ENCODE measurements around the gene WDR86.
A peak's percentile ranks its signal among the peaks of the same experiment; 100 is the strongest.

The WDR86 gene

DNA sequence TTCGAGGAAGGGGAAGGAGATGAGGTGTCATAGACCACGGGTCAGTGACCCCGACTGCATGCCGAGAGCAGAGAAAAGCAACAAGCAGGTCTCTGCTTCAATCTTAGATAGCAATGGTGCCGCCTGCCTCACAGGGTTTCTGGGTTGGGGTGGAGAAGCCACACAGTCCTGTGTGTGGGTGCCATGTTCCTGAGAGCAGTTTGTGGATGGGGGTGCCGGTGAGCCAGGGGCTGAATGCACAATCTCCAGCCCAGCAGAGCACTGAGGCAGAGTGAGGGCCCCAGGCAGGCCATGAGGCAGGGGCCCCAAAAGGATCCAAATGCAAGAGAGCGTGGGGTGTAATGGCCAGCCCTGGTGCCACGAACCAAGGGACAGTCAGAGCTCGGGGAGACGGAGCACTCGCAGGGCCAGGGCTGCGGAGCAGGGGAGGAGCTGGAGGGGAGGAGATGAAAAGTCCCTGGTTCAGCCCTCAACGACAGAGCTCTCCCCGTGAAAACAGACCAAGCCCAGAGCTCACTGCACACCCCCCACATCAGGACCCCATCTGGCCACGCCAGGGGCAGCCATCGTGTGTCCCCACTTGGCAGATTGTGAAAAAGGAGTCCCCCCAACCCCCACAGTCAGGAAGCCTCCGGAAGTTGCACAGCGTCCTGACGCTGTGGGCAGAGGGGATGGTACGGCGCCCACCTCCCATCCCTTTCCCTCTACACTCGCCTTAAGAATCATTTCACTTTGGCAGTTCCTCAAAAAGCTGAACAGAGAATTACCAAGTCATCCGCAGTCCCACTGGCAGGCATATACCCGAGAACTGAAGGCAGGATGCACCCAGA is 19.9 kb downstream of the WDR86 start:
- H3K9me3 ChIP-seq (ENCODE audit: control insufficient read depth, insufficient read depth, low read length): no peaks in the 10 kb centered on the region
- no peak overlapping the region for H3K9ac ChIP-seq (ENCODE audit: low read depth, low read length)
- H3K4me1 ChIP-seq (ENCODE audit: insufficient read depth, low read length): peaks cover 7% of the 10 kb centered on the region
- no peaks in the 10 kb centered on the region for H3K36me3 ChIP-seq (ENCODE audit: insufficient read depth, low read length)

DNA sequence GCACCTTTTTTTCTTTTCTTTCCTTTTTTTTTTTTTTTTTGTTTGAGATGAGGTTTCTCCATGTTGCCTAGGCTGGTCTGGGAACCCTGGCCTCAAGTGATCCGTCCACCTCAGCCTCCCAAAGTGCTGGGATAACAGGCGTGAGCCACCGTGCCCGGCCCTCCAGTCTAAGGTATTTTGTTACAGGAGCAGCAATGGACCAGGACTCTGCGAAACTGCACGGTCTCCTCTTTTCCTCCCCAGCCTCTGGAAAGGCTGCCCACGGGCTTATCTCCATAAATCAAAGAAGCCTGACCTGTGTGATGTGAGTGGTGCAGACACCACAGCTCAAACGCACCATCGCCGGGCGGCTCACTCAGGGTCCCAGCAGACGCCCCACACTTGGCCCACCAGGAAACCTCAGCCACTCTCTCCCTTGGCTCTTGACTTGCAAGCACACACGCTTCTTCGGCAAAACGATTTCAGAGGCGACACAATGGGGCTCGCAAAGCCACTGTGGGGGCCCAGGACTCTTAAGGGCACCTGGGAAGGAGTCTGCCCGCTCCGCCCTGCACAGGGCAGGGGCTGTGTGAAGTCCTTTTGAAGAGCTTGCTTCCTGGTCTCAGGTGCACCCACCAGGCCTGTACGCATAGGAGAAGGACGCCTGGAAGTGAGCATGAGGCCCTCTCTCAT is 20.6 kb downstream of the WDR86 start:
- Histone ChIP-seq H3K4me1 (ENCODE audit: insufficient read depth, low read length) (peaks cover 7% of the 10 kb centered on the region), H3K9me3 (ENCODE audit: control insufficient read depth, insufficient read depth, low read length) (no peaks in the 10 kb centered on the region), H3K9ac (ENCODE audit: low read depth, low read length) (no peak overlapping the region), H3K36me3 (ENCODE audit: insufficient read depth, low read length) (no peaks in the 10 kb centered on the region)

DNA sequence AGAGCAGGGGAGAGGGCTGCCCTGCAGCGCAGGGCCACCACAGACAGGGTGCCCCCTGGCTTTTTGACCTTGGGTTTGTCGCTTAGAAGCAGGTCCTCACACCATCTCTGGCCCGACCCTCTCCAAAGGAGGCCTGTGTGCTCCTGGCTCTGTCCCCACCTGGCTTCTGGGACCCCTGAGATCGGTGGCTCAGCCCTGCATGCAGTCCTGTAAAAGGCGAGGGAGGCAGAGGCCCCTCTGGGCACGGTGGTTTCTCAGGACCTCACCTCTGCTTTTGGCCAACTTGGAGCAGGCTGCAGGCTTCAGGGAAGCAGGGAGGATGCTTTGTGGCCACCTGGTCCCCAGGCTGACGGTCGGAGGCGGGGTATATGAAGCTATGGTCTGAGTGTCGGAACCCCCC is 21.4 kb downstream of the WDR86 start:
- peaks cover 5% of the 10 kb centered on the region; the same call in 1 of the 2 replicates for H3K4me1 ChIP-seq (ENCODE audit: insufficient read depth, low read length)
- H3K9me3 ChIP-seq (ENCODE audit: control insufficient read depth, insufficient read depth, low read length): no peaks in the 10 kb centered on the region
- H3K9ac ChIP-seq (ENCODE audit: low read depth, low read length): no peak overlapping the region
- H3K36me3 ChIP-seq (ENCODE audit: insufficient read depth, low read length): no peaks in the 10 kb centered on the region

DNA sequence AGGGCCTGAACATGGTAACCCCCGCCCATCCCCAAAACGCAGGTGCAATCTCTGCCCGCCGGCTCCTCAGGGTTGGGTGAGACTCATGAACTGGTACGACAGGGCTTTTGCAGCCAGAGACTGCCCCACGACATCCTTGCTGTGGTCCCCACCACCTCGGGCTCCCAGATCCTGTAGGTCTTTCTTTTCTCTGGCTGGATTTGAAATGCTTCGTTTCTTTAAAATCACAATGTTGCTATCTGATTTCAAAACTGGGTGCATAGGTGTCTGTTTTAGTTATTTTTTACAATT is 21.9 kb downstream of the WDR86 start:
- no peaks in the 10 kb centered on the region for H3K9me3 ChIP-seq (ENCODE audit: control insufficient read depth, insufficient read depth, low read length)
- no peaks in the 10 kb centered on the region for H3K36me3 ChIP-seq (ENCODE audit: insufficient read depth, low read length)
- no peak overlapping the region for H3K9ac ChIP-seq (ENCODE audit: low read depth, low read length)
- H3K4me1 ChIP-seq (ENCODE audit: insufficient read depth, low read length): peaks cover under 1% of the 10 kb centered on the region; the same call in 1 of the 2 replicates

DNA sequence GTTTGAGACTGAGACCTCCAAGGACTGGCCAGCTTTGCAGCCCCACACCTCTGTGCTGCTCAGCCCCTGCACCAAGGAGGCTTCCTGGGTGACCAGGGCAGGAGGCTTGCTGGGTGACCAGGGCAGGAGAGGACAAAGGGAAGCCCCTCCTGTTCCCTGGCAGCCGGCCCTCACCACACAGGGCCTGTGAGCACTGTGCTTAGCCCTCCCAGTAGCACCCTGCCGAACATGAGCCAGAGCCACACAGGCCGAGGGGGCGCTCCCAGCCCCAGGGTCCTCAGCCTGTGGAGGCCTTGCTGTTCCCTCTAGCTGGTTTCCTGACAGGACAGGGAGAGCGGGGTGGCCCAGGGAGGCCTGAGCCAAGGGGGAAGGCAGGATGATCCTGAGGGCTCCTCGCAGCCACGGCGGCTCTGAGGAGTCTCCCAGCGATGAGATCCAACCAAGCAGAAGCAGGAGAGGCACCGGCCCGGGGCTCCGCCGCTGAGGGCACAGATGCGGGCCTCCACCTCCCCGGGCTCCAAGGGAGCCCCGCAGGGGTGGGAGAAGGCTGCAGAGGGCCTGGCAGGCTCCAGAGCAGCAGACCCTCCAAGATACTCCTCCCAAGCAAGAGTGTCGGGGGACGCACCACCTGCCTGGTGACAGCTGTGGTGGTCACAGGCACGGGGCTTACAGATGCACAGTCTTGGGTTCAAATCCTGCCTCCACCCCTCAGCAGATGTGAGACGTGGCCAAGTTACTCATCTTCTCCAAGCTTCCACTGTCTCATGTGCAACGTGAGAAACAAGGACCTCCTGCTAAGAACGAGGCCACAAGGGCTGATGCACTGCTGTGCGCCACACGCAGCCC is 22.5 kb downstream of the WDR86 start:
- H3K4me1 ChIP-seq (ENCODE audit: insufficient read depth, low read length): no peaks in the 10 kb centered on the region
- no peak overlapping the region for H3K9ac ChIP-seq (ENCODE audit: low read depth, low read length)
- H3K9me3 ChIP-seq (ENCODE audit: control insufficient read depth, insufficient read depth, low read length): no peaks in the 10 kb centered on the region
- H3K36me3 ChIP-seq (ENCODE audit: insufficient read depth, low read length): no peaks in the 10 kb centered on the region

DNA sequence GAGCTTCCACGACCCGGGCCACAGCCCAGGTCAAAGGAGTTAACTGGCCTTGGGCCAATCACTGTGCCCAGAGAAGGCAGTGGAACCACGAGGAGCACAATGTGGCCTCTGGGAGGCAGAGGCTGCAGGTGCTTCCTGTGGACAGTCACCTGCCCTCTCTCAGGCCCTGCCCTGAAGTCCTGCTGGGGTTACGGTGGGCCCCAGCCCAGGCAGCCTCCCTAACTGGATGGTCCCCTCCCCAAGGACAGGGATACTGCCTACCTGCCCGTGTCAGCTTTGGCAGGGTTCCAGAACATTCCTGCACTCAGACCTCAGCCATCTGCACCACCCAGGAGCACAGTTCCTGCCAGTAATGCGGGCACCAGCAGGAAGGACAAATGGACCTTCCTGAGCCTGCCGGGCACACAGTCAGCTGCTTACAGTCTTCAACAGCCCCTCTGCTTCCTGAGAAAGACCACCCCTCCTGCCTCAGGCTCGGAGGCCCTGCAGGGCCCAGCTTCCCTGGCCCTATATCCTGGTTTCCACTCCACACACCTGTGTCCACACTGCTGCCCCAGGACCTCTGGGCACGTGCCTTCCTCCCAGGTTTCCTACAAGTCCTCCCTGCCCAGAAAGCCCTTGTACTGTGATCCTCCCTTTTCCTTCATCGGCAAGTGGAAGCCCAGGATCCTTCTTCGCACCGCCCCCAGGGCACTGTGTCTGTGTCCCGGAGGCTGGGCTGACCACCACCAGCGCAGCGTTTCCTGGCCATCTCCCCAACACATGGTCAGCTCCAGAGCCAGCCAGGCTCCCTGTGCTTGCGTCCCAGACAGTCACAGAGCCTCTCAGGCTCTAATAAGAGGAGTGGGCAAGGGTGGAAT is 23.3 kb downstream of the WDR86 start:
- no peaks in the 10 kb centered on the region for H3K9me3 ChIP-seq (ENCODE audit: control insufficient read depth, insufficient read depth, low read length)
- no peak overlapping the region for H3K9ac ChIP-seq (ENCODE audit: low read depth, low read length)
- no peaks in the 10 kb centered on the region for H3K4me1 ChIP-seq (ENCODE audit: insufficient read depth, low read length)
- no peaks in the 10 kb centered on the region for H3K36me3 ChIP-seq (ENCODE audit: insufficient read depth, low read length)

DNA sequence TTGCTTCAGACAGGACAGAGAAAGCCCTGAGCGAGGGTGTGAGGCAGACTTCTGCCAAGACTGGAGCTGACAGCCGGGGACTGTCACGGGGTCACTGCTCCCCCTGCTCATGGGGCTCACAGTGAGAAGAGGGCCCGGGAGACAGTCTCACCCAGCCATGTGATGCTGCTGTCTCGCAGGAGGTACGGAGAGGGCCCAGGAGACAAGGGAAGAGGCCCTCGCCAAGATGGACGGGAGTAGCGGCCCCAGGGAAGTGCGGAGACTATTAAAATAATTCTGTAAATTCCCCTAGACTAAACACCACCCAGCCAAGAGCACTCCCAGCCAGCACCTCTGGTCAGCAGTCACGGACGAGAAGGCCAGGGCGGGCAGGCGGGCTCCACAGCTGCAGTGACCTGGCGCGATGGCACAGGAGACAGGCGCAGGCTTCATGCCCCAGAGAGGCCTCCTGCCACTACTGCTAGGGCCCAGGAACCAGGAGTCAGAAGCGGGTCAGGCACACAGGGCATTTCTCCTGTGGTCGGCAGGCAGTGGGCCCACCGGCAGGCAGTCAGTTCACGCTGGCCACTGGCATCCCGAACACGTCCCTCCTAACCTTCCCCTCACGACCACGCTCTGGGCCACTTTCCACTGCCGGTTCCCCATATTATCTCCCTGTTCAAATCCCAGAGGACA is 24.1 kb downstream of the WDR86 start:
- Histone ChIP-seq H3K4me1 (ENCODE audit: insufficient read depth, low read length) (no peaks in the 10 kb centered on the region), H3K9me3 (ENCODE audit: control insufficient read depth, insufficient read depth, low read length) (no peaks in the 10 kb centered on the region), H3K36me3 (ENCODE audit: insufficient read depth, low read length) (no peaks in the 10 kb centered on the region), H3K9ac (ENCODE audit: low read depth, low read length) (no peak overlapping the region)

DNA sequence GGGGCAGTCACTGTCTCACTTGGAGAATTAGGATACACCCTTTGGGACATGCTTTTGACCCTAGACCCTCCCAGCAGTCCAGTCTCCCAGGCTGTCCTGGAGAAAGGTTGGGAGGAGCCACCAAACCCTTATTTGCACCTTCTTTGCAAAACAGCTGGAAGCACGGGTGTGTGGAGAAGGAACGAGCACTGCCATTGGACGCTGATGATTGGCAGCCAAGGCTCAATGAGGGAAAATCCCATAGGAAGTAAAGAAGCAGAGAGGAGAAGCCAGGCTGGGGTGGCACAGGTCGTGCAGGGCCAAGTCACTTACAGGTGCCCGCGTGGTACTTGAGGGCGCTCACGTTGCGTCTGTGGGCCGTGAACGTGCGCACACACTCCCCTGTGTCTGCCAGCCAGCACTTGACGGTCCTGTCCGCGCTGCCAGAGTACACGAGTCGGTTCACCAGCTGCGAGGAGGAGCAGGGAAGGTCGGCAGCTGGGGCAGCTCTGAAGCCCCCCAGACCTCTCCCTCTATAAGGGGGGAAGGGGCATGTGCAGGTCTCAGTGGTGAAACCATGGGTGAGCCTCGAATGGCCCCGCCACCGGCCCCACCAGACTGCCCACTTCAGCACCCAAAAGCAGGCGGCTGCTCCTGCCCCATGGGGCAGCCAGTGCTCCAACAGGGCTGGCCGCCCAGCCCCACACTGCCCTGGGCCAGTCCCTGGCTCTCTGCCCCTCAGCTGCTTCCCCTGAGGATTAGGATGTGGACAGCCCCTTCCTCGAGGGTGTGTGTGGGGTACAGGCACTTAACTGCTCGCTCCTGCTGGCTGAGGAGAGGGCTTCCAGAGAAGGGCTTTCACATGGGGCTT is 24.8 kb downstream of the WDR86 start:
- no peaks in the 10 kb centered on the region for H3K4me1 ChIP-seq (ENCODE audit: insufficient read depth, low read length)
- no peak overlapping the region for H3K9ac ChIP-seq (ENCODE audit: low read depth, low read length)
- no peaks in the 10 kb centered on the region for H3K36me3 ChIP-seq (ENCODE audit: insufficient read depth, low read length)
- H3K9me3 ChIP-seq (ENCODE audit: control insufficient read depth, insufficient read depth, low read length): no peaks in the 10 kb centered on the region

DNA sequence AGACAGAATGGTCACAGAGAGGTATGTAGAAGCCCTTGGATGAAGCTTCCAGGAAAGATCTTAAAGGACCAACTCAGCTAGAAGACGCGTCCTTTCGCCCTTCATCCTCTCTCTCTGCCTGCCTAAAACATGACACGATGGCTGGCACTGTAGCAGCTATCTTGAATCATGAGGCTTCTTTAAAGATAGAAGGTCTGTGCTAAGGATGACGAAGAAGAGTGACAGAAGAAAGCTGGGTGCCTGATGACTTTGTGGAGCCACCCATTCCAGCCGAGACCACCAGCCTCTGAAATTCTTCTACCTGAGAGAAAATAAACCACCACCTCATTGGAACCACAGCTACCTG is 25.5 kb downstream of the WDR86 start:
- Histone ChIP-seq H3K4me1 (ENCODE audit: insufficient read depth, low read length) (no peaks in the 10 kb centered on the region), H3K36me3 (ENCODE audit: insufficient read depth, low read length) (no peaks in the 10 kb centered on the region), H3K9ac (ENCODE audit: low read depth, low read length) (no peak overlapping the region), H3K9me3 (ENCODE audit: control insufficient read depth, insufficient read depth, low read length) (no peaks in the 10 kb centered on the region)

DNA sequence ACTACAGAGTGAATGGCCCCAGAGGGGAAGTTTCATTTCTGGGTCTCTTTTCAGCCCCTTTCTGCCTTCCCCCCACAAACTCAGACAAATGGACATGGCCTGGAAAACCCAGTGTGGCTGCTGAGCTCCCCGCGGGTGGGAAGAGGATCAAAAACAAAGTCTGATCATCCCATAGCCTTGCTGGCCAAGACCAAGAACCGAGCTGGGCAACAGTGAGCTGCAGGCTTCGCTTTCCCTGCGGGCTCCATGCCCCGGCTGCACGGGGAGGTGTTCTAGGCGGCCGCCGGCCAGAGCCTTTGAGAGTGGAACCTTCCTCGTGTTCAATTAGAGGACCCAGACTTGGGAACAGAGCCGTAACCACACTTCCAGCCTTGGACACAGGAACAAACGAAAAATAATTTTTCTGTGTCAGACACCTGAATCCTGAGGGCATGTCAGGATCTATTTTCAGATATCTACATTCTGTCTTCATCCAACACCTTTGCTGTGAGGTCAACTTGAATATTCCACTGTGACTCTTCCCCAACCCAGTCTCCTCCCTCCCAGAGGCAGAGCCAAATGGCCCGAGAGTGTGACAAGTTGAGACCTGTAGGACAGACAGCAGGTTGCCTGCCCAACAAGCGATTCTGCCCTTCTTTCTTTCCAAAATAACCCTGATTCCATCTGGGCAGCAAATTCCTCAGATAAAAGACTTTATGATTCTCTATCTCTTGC is 26.0 kb downstream of the WDR86 start:
- no peaks in the 10 kb centered on the region for H3K36me3 ChIP-seq (ENCODE audit: insufficient read depth, low read length)
- no peaks in the 10 kb centered on the region for H3K9me3 ChIP-seq (ENCODE audit: control insufficient read depth, insufficient read depth, low read length)
- no peaks in the 10 kb centered on the region for H3K4me1 ChIP-seq (ENCODE audit: insufficient read depth, low read length)
- H3K9ac ChIP-seq (ENCODE audit: low read depth, low read length): no peak overlapping the region

DNA sequence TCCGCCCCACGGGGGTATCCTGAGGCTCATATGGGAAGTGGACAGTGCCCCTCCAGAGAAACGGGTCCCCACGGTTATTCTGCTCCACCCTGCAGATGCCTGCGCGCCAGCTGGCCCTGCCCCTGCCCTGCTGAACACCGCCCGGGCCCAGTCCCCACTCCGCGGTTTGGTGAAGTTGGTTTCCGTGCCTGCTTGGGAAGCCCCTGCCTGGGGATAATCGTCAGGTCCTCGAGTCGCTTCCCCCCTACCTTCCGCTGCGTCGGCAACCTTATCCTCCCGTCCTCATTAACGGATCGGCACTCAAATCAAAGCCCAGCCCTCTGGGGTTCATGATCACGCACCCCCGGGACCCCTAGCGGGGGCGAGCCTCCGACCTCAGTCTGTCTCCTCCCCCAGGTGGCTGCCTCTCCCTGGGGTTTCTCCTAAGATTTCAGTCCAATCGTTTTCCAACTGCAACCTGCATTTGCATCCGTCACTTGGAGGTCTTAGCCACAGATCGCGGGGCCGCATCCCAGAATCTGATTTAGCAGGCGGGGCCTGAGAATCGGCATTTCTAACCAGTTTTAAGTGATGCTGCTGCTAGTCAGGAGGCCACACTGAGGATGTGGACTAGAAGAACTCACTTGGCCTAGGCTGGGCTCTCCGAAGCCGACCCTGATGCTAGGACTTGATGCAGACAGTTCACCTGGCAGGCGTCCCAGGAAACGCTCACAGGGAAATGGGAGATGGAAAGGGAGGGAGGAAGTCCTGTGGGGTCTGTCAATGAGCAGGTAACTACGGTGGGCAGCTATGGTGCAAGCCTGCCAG is 27.6 kb downstream of the WDR86 start:
- H3K9me3 ChIP-seq (ENCODE audit: control insufficient read depth, insufficient read depth, low read length): no peaks in the 10 kb centered on the region
- H3K4me1 ChIP-seq (ENCODE audit: insufficient read depth, low read length): no peaks in the 10 kb centered on the region
- no peaks in the 10 kb centered on the region for H3K36me3 ChIP-seq (ENCODE audit: insufficient read depth, low read length)
- peak overlapping the region; percentile 26; the same call in 1 of the 2 replicates for H3K9ac ChIP-seq (ENCODE audit: low read depth, low read length)
